Measurements from ENCODE around the gene STRBP. TPM values are rescaled to one million over a fixed set of nuclear protein-coding genes. Genes with fewer than 3 reads are reported as not detected.

The STRBP gene
- total and polyA plus RNA-seq, 2 experiments from 2014 or later = 1.4 to 2.5 TPM

DNA sequence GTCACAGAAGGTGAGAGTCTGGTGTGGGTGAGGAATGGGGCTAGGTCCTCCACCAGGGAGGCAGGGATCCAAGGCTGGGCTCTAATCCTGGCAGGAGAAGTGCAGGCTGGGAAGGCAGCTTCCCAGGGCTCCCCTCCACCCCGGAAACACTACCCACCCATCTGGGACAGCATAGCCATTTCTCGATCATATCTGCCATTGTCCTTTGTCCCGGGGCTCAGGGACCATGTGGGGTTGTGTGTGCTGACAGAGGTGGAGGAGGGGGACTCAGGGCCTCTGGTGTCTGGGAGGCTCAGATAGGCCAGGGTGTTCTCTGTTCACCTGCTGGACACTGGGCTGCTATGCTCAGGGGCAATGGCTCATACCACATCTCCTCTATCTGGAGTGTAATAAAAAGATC, 32.2 kb upstream of the STRBP start:
- Histone ChIP-seq H3K4me3 (no peak overlapping the region), H3K9ac (no peak overlapping the region), H3F3A (ENCODE audit: insufficient read depth) (no peaks in the 10 kb centered on the region), H3K27ac (no peak overlapping the region), H3K4me1 (ENCODE audit: insufficient read depth) (no peaks in the 10 kb centered on the region), H3K4me2 (ENCODE audit: unreplicated experiment) (no peak overlapping the region), H3K9me3 (ENCODE audit: low read depth) (no peaks in the 10 kb centered on the region), H3K27me3 (replicated peaks; ENCODE audit: insufficient read depth) (no peaks in the 10 kb centered on the region; the same call in 1 of the 2 replicates), H3K36me3 (ENCODE audit: low read depth) (no peaks in the 10 kb centered on the region), H3K79me2 (ENCODE audit: insufficient read depth) (no peaks in the 10 kb centered on the region), H3K9me2 (ENCODE audit: insufficient read depth) (no peaks in the 10 kb centered on the region), H2AFZ (no peak overlapping the region), H4K20me1 (ENCODE audit: insufficient read depth) (no peaks in the 10 kb centered on the region)
- TF ChIP-seq EZH2 (IDR thresholded peaks at IDR 0.05; ENCODE audit: insufficient read depth, poor library complexity, severe bottlenecking) = no peak
- no peak for TF ChIP-seq EZH2phosphoT487 (IDR thresholded peaks at IDR 0.05; ENCODE audit: insufficient read depth, low read depth)
- no peak for DNase-seq
- in situ Hi-C loops (cut with MboI) = no loop called here
- WGBS, 2 experiments (ENCODE audit: low coverage in 1 of 2, low lambda C conversion rate in 2 of 2, missing lambda C conversion rate in 2 of 2) = 34 to 52% methylated on average over 3 of the region's 3 CpGs

DNA sequence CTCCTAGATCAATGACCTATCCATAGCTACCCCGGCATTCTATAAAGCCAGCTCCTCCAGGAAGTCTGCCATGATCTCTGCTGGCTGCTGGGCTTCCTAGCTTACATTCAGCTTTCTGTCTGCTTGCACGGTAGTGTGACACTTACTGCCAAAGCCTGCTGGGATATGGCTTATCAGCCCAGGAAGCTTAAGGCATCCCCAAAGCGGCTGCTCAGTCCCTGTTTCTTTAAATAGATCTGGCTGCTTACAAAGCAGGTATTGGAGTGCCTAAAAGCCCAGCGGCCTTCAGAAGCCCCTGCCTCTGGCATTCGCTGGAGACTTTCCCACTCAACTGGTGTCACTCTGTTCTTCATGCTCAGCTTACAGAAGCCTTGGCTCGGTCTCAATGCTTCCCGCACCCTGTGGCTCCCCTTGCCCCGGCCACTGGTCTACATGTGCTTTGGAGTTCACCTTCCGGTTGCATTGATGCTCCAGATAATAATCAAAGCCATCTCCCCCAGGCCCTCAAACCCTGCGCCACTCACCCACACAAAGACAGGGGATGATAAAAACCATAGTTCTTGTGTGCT, 31.3 kb upstream of the STRBP start:
- no peaks in the 10 kb centered on the region for H3K4me1 ChIP-seq (ENCODE audit: insufficient read depth)
- no peaks in the 10 kb centered on the region; the same call in 1 of the 2 replicates for H3K27me3 ChIP-seq (replicated peaks; ENCODE audit: insufficient read depth)
- TF ChIP-seq EZH2 (IDR thresholded peaks at IDR 0.05; ENCODE audit: insufficient read depth, poor library complexity, severe bottlenecking) (no peak), EZH2phosphoT487 (IDR thresholded peaks at IDR 0.05; ENCODE audit: insufficient read depth, low read depth) (no peak)
- H3K9me3 ChIP-seq (ENCODE audit: low read depth) = no peaks in the 10 kb centered on the region
- H3K79me2 ChIP-seq (ENCODE audit: insufficient read depth) = no peaks in the 10 kb centered on the region
- H3K27ac ChIP-seq = no peak overlapping the region
- DNase-seq = no peak
- no peaks in the 10 kb centered on the region for H3K36me3 ChIP-seq (ENCODE audit: low read depth)
- H3K9ac ChIP-seq = no peak overlapping the region
- H3K4me3 ChIP-seq = no peak overlapping the region
- H3K9me2 ChIP-seq (ENCODE audit: insufficient read depth) = no peaks in the 10 kb centered on the region
- 53 to 56% methylated on average over 10 of the region's 10 CpGs for WGBS, 2 experiments (ENCODE audit: low coverage in 1 of 2, low lambda C conversion rate in 2 of 2, missing lambda C conversion rate in 2 of 2)
- no peak overlapping the region for H2AFZ ChIP-seq
- H4K20me1 ChIP-seq (ENCODE audit: insufficient read depth) = no peaks in the 10 kb centered on the region
- H3K4me2 ChIP-seq (ENCODE audit: unreplicated experiment) = no peak overlapping the region
- H3F3A ChIP-seq (ENCODE audit: insufficient read depth) = no peaks in the 10 kb centered on the region
- in situ Hi-C loops (cut with MboI) = no loop called here

DNA sequence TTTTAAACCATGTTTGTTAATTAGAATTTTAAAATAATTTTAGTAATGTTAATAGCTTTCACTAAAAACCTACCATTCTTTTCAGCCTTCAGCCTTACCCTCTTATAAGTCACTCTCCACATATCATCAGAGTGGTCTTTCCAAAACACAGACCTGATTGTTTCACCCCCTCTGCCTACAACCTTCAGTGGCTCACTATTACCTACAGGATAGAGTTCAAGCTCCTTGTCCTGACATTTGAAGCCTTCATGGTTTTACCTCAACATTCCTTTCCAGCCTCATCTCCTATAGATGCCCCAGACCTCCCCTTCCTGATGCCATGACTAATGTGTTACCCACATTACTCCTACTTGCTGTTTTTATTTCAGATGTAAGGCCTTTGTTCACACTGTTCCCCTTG, 27.8 kb upstream of the STRBP start:
- in situ Hi-C loops (cut with MboI) = no loop called here
- H3K9me2 ChIP-seq (ENCODE audit: insufficient read depth) = no peaks in the 10 kb centered on the region
- H3K79me2 ChIP-seq (ENCODE audit: insufficient read depth) = no peaks in the 10 kb centered on the region
- H3K9ac ChIP-seq = no peak overlapping the region
- H3K4me2 ChIP-seq (ENCODE audit: unreplicated experiment) = no peak overlapping the region
- no peak overlapping the region for H2AFZ ChIP-seq
- H4K20me1 ChIP-seq (ENCODE audit: insufficient read depth) = no peaks in the 10 kb centered on the region
- no peaks in the 10 kb centered on the region for H3F3A ChIP-seq (ENCODE audit: insufficient read depth)
- TF ChIP-seq EZH2phosphoT487 (IDR thresholded peaks at IDR 0.05; ENCODE audit: insufficient read depth, low read depth) (no peak), EZH2 (IDR thresholded peaks at IDR 0.05; ENCODE audit: insufficient read depth, poor library complexity, severe bottlenecking) (no peak)
- no peak overlapping the region for H3K27ac ChIP-seq
- no peak for DNase-seq
- no peak overlapping the region for H3K4me3 ChIP-seq
- H3K4me1 ChIP-seq (ENCODE audit: insufficient read depth) = no peaks in the 10 kb centered on the region
- no peaks in the 10 kb centered on the region for H3K9me3 ChIP-seq (ENCODE audit: low read depth)
- H3K27me3 ChIP-seq (replicated peaks; ENCODE audit: insufficient read depth) = no peaks in the 10 kb centered on the region; the same call in 1 of the 2 replicates
- no peaks in the 10 kb centered on the region for H3K36me3 ChIP-seq (ENCODE audit: low read depth)

DNA sequence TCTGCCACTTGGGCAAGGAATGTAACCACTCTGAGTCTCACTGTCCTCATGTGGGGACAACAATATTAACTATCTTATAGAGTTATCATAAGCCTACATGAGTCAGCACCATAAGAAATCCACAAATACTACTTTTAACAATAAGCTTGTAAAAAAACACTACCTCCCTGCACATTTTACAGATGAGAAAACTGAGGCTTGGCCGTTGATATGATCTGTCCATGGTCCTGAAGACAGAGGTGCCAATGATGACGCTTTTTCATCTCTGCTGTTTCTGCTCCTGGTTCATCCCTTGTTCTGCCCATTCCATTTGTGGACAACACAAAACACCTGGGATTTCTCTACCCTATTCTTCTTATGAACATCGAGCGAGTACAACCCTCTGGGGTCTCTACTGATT, 23.4 kb upstream of the STRBP start:
- no peak overlapping the region for H3K4me2 ChIP-seq (ENCODE audit: unreplicated experiment)
- H3F3A ChIP-seq (ENCODE audit: insufficient read depth) = no peaks in the 10 kb centered on the region
- no peak overlapping the region for H3K27ac ChIP-seq
- H4K20me1 ChIP-seq (ENCODE audit: insufficient read depth) = no peaks in the 10 kb centered on the region
- no peak overlapping the region for H2AFZ ChIP-seq
- H3K9me3 ChIP-seq (ENCODE audit: low read depth) = no peaks in the 10 kb centered on the region
- DNase-seq = no peak
- no peaks in the 10 kb centered on the region; the same call in 1 of the 2 replicates for H3K27me3 ChIP-seq (replicated peaks; ENCODE audit: insufficient read depth)
- no peaks in the 10 kb centered on the region for H3K36me3 ChIP-seq (ENCODE audit: low read depth)
- WGBS, 2 experiments (ENCODE audit: low coverage in 1 of 2, low lambda C conversion rate in 2 of 2, missing lambda C conversion rate in 2 of 2) = 86 to 91% methylated on average over 4 of the region's 4 CpGs
- H3K9me2 ChIP-seq (ENCODE audit: insufficient read depth) = no peaks in the 10 kb centered on the region
- H3K9ac ChIP-seq = no peak overlapping the region
- in situ Hi-C loops (cut with MboI) = no loop called here
- H3K79me2 ChIP-seq (ENCODE audit: insufficient read depth) = no peaks in the 10 kb centered on the region
- H3K4me3 ChIP-seq = no peak overlapping the region
- H3K4me1 ChIP-seq (ENCODE audit: insufficient read depth) = no peaks in the 10 kb centered on the region
- TF ChIP-seq EZH2 (IDR thresholded peaks at IDR 0.05; ENCODE audit: insufficient read depth, poor library complexity, severe bottlenecking) (no peak), EZH2phosphoT487 (IDR thresholded peaks at IDR 0.05; ENCODE audit: insufficient read depth, low read depth) (no peak)

DNA sequence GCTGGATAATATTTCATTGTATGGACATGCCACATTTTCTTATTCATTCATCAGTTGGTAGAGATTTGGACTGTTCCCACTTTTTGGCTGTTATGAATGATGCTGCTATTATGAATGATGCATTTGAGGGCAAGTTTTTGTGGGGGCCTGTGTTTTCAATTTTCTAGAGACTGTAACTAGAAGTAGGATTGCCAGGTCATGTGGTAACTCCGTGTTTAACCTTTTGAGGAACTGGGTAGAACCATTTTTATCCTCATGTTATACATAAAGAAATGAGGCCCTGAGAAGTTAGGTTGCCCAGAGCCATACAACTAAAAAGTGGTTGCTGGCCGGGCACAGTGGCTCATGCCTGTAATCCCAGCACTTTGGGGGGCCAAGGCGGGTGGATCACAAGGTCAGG, 22.4 kb upstream of the STRBP start:
- H3F3A ChIP-seq (ENCODE audit: insufficient read depth) = no peaks in the 10 kb centered on the region
- TF ChIP-seq EZH2 (IDR thresholded peaks at IDR 0.05; ENCODE audit: insufficient read depth, poor library complexity, severe bottlenecking) (no peak), EZH2phosphoT487 (IDR thresholded peaks at IDR 0.05; ENCODE audit: insufficient read depth, low read depth) (no peak)
- H3K9ac ChIP-seq = no peak overlapping the region
- in situ Hi-C loops (cut with MboI) = no loop called here
- H4K20me1 ChIP-seq (ENCODE audit: insufficient read depth) = no peaks in the 10 kb centered on the region
- no peak overlapping the region for H3K27ac ChIP-seq
- H2AFZ ChIP-seq = no peak overlapping the region
- no peaks in the 10 kb centered on the region for H3K9me3 ChIP-seq (ENCODE audit: low read depth)
- H3K79me2 ChIP-seq (ENCODE audit: insufficient read depth) = no peaks in the 10 kb centered on the region
- no peak overlapping the region for H3K4me3 ChIP-seq
- H3K4me2 ChIP-seq (ENCODE audit: unreplicated experiment) = no peak overlapping the region
- peaks cover 6% of the 10 kb centered on the region; the same call in 1 of the 2 replicates for H3K27me3 ChIP-seq (replicated peaks; ENCODE audit: insufficient read depth)
- no peaks in the 10 kb centered on the region for H3K4me1 ChIP-seq (ENCODE audit: insufficient read depth)
- no peaks in the 10 kb centered on the region for H3K9me2 ChIP-seq (ENCODE audit: insufficient read depth)
- H3K36me3 ChIP-seq (ENCODE audit: low read depth) = no peaks in the 10 kb centered on the region
- WGBS, 2 experiments (ENCODE audit: low coverage in 1 of 2, low lambda C conversion rate in 2 of 2, missing lambda C conversion rate in 2 of 2) = 8 to 14% methylated on average over 3 of the region's 3 CpGs
- no peak for DNase-seq
